IMR-90 (cell line): Measurements from ENCODE around the gene PRMT7. TPM values are rescaled to one million over a fixed set of nuclear protein-coding genes. Genes with fewer than 3 reads are reported as not detected.

Experiments
- ATAC-seq: fragments of 200-7000 bp; cut with Tn5 transposase; 2 replicates; pipeline ENCODE4 v1.9.1; 2020; ENCODE audit warnings: low read depth, mild to moderate bottlenecking, moderate library complexity
- BruUV-seq: library from RNA; stranded (reverse); fragments of 400-500 nt; replicated peaks from 2 replicates; lab custom pipeline; 2021; lab: Mats Ljungman, UMichigan
- CTCF ChIA-PET: fragments of 300-600 bp; formaldehyde crosslinking; extraction: SDS; loops from one replicate; lab custom pipeline; 2021; ENCODE audit warnings: antibody characterized with exemption; lab: Yijun Ruan, JAX
- POLR2A ChIA-PET: fragments of 300-600 bp; sonication (Branson Sonifier 250); formaldehyde crosslinking; loops from one replicate; lab custom pipeline; 2022; ENCODE audit warnings: antibody characterized with exemption; ENCODE audit not compliant: unreplicated experiment; lab: Charles Lee
- DNase-seq: peaks from one replicate; pipeline ENCODE4 v3.0.0; 2013
- H2AFZ ChIP-seq: replicated peaks from 2 replicates; pipeline ENCODE3; 2013; ENCODE audit warnings: low read length, mild to moderate bottlenecking; ENCODE audit not compliant: poor library complexity
- H2AK5ac ChIP-seq: 2 replicates; pipeline ENCODE4 v1.6.1; 2013; ENCODE audit warnings: low read depth, low read length, inconsistent platforms
- H2AK9ac ChIP-seq: replicated peaks from 2 replicates; pipeline ENCODE3; 2013; ENCODE audit warnings: mild to moderate bottlenecking, low read depth, low read length, moderate library complexity; ENCODE audit not compliant: poor library complexity
- H2BK120ac ChIP-seq: 2 replicates; pipeline ENCODE4 v1.6.1; 2013; ENCODE audit warnings: low read depth, low read length, inconsistent platforms
- H2BK15ac ChIP-seq: 3 replicates; pipeline ENCODE4 v1.6.1; 2013; ENCODE audit warnings: low read depth, low read length, inconsistent platforms
- H2BK20ac ChIP-seq: 2 replicates; pipeline ENCODE4 v1.6.1; 2013; ENCODE audit warnings: low read depth, mild to moderate bottlenecking, inconsistent platforms, low read length, moderate library complexity
- H2BK5ac ChIP-seq: 2 replicates; pipeline ENCODE4 v1.6.1; 2013; ENCODE audit warnings: mild to moderate bottlenecking, low read depth, low read length, inconsistent platforms; ENCODE audit not compliant: poor library complexity, severe bottlenecking
- H3K14ac ChIP-seq: replicated peaks from 2 replicates; pipeline ENCODE4 v1.6.1; 2013; ENCODE audit warnings: low read depth, low read length, inconsistent platforms
- H3K18ac ChIP-seq: 2 replicates; pipeline ENCODE4 v1.6.1; 2013; ENCODE audit warnings: low read depth, low read length, control low read depth
- H3K23ac ChIP-seq: 2 replicates; pipeline ENCODE4 v1.6.1; 2013; ENCODE audit warnings: low read depth, low read length, inconsistent platforms
- H3K27ac ChIP-seq: 2 replicates; pipeline ENCODE4 v1.5.1; 2013; ENCODE audit warnings: mild to moderate bottlenecking, control low read depth, low read length; ENCODE audit not compliant: insufficient read depth
- H3K27me3 ChIP-seq: 2 replicates; pipeline ENCODE4 v1.6.1; 2013; ENCODE audit warnings: low read length; ENCODE audit not compliant: control insufficient read depth, insufficient read depth
- H3K36me3 ChIP-seq: 2 replicates; pipeline ENCODE4 v1.6.1; 2013; ENCODE audit warnings: low read length, mixed read lengths; ENCODE audit not compliant: control insufficient read depth, insufficient read depth
- H3K4ac ChIP-seq: 2 replicates; pipeline ENCODE4 v1.6.1; 2013; ENCODE audit warnings: low read depth, low read length, inconsistent platforms
- H3K4me1 ChIP-seq: 2 replicates; pipeline ENCODE4 v1.6.1; 2013; ENCODE audit warnings: low read length, mixed read lengths; ENCODE audit not compliant: control insufficient read depth, insufficient read depth
- H3K4me2 ChIP-seq: 2 replicates; pipeline ENCODE4 v1.6.1; 2013; ENCODE audit warnings: low read depth, mild to moderate bottlenecking, control low read depth, low read length, moderate library complexity
- H3K4me3 ChIP-seq: 2 replicates; pipeline ENCODE4 v1.5.1; 2013; ENCODE audit warnings: low read depth, mild to moderate bottlenecking, control low read depth, low read length, moderate library complexity; ENCODE audit not compliant: insufficient read depth
- H3K56ac ChIP-seq: 2 replicates; pipeline ENCODE4 v1.6.1; 2013; ENCODE audit warnings: low read length, inconsistent platforms; ENCODE audit not compliant: insufficient read depth; ENCODE audit errors: extremely low read depth
- H3K79me1 ChIP-seq, 2 experiments: 2 replicates each; pipeline ENCODE4 v1.6.1; 2013; ENCODE audit warnings: low read length in 2 of 2, inconsistent platforms in 1 of 2, low read depth in 1 of 2
- H3K9ac ChIP-seq: 2 replicates; pipeline ENCODE4 v1.6.1; 2013; ENCODE audit warnings: low read depth, low read length, control low read depth
- H3K9me1 ChIP-seq: 2 replicates; pipeline ENCODE4 v1.6.1; 2013; ENCODE audit warnings: low read length, inconsistent platforms; ENCODE audit not compliant: insufficient read depth
- H3K9me3 ChIP-seq: 2 replicates; pipeline ENCODE4 v1.6.1; 2013; ENCODE audit warnings: low read length; ENCODE audit not compliant: control insufficient read depth, insufficient read depth
- H4K20me1 ChIP-seq: 2 replicates; pipeline ENCODE4 v1.6.1; 2013; ENCODE audit warnings: low read length, inconsistent platforms; ENCODE audit not compliant: insufficient read depth
- H4K5ac ChIP-seq: 2 replicates; pipeline ENCODE4 v1.6.1; 2013; ENCODE audit warnings: mild to moderate bottlenecking, low read depth, low read length, control low read depth
- H4K8ac ChIP-seq, 2 experiments: 2 replicates each; pipeline ENCODE4 v1.6.1; 2013; ENCODE audit warnings: low read depth in 2 of 2, low read length in 2 of 2, control low read depth in 1 of 2, inconsistent platforms in 1 of 2
- H4K91ac ChIP-seq: 2 replicates; pipeline ENCODE4 v1.6.1; 2013; ENCODE audit warnings: low read depth, low read length, inconsistent platforms; ENCODE audit not compliant: insufficient read depth
- ELK1 ChIP-seq: fragments of 150-350 bp; IDR thresholded peaks from 2 replicates; pipeline ENCODE4 v1.6.1; 2016; ENCODE audit warnings: low read depth, mild to moderate bottlenecking, low read length, moderate library complexity, borderline replicate concordance
- MAFK ChIP-seq: IDR thresholded peaks from 2 replicates; pipeline ENCODE4 v1.6.1; 2012; ENCODE audit warnings: low read depth, low read length, improper control_type of control experiment
- MAZ ChIP-seq: IDR thresholded peaks from 2 replicates; pipeline ENCODE4 v1.6.1; 2012; ENCODE audit warnings: low read depth, mild to moderate bottlenecking, low read length, improper control_type of control experiment, moderate library complexity, borderline replicate concordance
- RFX5 ChIP-seq: IDR thresholded peaks from 2 replicates; pipeline ENCODE4 v1.8.0; 2012; ENCODE audit warnings: low read depth, mild to moderate bottlenecking, low read length, moderate library complexity
- WGBS, 2 experiments: methylation state at CpG; one replicate each; pipeline versions ENCODE4 v1.1.5 to v1.1.7; 2013; ENCODE audit warnings: missing lambda C conversion rate in 2 of 2; ENCODE audit not compliant: insufficient read length in 1 of 2; ENCODE audit errors: extremely low coverage in 2 of 2; 5-methylcytosine and 5-hydroxymethylcytosine counted together
- dilution Hi-C: fragments of 300-500 bp; cut with HindIII; formaldehyde crosslinking; loops from one replicate; pipeline ENCODE4 v1.14.3; 2018; ENCODE audit warnings: low sequenced_read_pairs; ENCODE audit not compliant: unreplicated experiment
- in situ Hi-C: fragments of 300-500 bp; cut with MboI; formaldehyde crosslinking; loops from 3 replicates; pipeline ENCODE4 v1.14.3; 2019; ENCODE audit warnings: low sequenced_read_pairs, inconsistent platforms, mixed read lengths
- intact Hi-C: fragments of 100-400 bp; cut with micrococcal nuclease; formaldehyde crosslinking; loops from 2 replicates; pipeline ENCODE4 v1.10.0; 2022
- polyA plus RNA-seq, 3 experiments: library from polyadenylated mRNA; depleted of rRNA; stranded (reverse); fragments of >200 nt; gene quantifications; 2 replicates each; pipeline ENCODE4 v1.2.3, GENCODE V29; 2012; ENCODE audit warnings: low replicate concordance in 1 of 3
- total RNA-seq: library from RNA; depleted of rRNA; stranded (reverse); fragments of >200 nt; gene quantifications from 2 replicates; pipeline ENCODE4 v1.2.3, GENCODE V29; 2012

Gene PRMT7
- total and polyA plus RNA-seq, 2 of the 4 experiments (the other 2 are of a cell fraction) = 63.1 to 68.6 TPM

- Histone ChIP-seq H3K36me3 (peaks cover 62% of the 10 kb centered on the region), H3K4me1 (no peaks in the 10 kb centered on the region), H3K23ac (no peak overlapping the region), H3K27ac (no peak overlapping the region), H3K4me2 (no peak overlapping the region), H3K4ac (no peak overlapping the region), H4K91ac (no peak overlapping the region), H2AK9ac (no peak overlapping the region), H3K14ac (no peak overlapping the region), H3K27me3 (no peaks in the 10 kb centered on the region), H4K5ac (no peak overlapping the region), H3K9me3 (no peaks in the 10 kb centered on the region), H2BK120ac (no peak overlapping the region), H4K8ac (no peak overlapping the region), H3K79me1 (no peaks in the 10 kb centered on the region), H3K9ac (no peak overlapping the region), H3K56ac (no peak overlapping the region), H3K9me1 (peaks cover 4% of the 10 kb centered on the region; the same call in 1 of the 2 replicates), H3K18ac (no peak overlapping the region), H2AK5ac (no peak overlapping the region), H2AFZ (no peak overlapping the region), H2BK5ac (no peak overlapping the region), H2BK15ac (no peak overlapping the region), H2BK20ac (no peak overlapping the region), H3K4me3 (no peak overlapping the region), H4K20me1 (no peaks in the 10 kb centered on the region)
- dilution Hi-C loops = no loop called here
- no TSS peak for BruUV-seq
- intact Hi-C loops = no loop called here
- in situ Hi-C loops = no loop called here
- CTCF ChIA-PET = no interaction called here
- no peak for ATAC-seq
- WGBS, 2 experiments = 97% methylated on average over 12 of the region's 16 CpGs; no CpG with 5 or more reads in 1 of the 2 experiments
- DNase-seq = no peak
- POLR2A ChIA-PET = no interaction called here
- TF ChIP-seq MAZ (no peak), RFX5 (no peak), MAFK (no peak), ELK1 (no peak)
These were observed 35.3 kb downstream of the PRMT7 start for GRCh38 chr16:68345958-68346635.
